Cerebellar nuclear complex (tissue), 1 donor: ENCODE measurements around the gene MORF4L1.

ENCODE experiments used
- DNase-seq, 2 experiments: peaks; one replicate each; lab custom pipeline; 2025; lab: John Stamatoyannopoulos, UW

Gene MORF4L1

DNA sequence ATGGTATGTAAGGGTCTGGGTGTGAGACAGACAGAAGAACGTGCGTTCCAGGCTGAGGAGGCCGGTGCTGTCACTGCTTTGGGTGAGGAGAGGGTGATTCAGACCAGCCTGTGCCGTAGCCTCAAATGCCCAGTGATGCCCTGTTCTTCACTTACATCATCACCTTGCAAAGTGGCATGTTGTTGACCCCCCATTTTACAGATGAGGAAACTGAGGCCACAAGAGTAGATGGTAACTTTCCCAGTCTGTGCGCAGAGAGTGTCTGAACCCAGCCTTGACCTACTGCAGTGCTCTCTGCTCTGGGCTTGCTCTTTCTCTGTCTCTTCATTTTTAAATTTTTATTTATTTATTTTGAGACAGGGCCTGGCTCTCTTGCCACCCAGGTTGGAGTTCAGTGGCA is 73.8 kb downstream of the MORF4L1 start:
- no peak for DNase-seq

DNA sequence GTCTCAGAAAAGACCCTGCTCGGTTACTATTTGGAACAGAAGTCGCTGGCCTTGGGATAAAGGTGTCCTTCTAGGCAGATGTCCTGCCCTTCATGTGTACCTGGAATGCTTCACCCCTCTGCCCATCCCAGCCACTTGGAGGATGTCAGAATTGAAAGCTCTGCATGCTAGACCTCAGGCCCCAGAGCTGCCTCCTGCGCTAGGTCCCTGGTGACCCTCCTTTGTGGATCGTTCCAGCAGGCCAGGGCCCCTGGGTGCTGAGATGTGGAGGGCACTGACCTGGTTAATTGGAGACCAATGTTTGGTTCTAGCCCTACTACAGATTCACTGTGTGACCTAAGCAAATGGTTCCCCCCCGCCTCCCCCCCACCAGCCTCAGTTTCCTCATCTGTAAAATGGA is 74.8 kb downstream of the MORF4L1 start:
- DNase-seq: no peak
